Esophagus muscularis mucosa (tissue), 3 donors: ENCODE results near the gene SORCS2.

Experiments
- CTCF ChIP-seq, 3 experiments: fragments of 200-600 bp in 2 of 3; fragments of 450-650 bp in 1 of 3; sonication (generic) in 2 of 3; IDR thresholded peaks; one replicate each; pipeline ENCODE4 v1.5.1; 2017 to 2019; ENCODE audit warnings: antibody characterized with exemption in 3 of 3, mild to moderate bottlenecking in 2 of 3, moderate library complexity in 1 of 3
- POLR2A ChIP-seq: fragments of 450-650 bp; IDR thresholded peaks from one replicate; pipeline ENCODE4 v1.6.1; 2017; ENCODE audit warnings: antibody characterized with exemption, moderate library complexity, mild to moderate bottlenecking, low read depth
- POLR2AphosphoS5 ChIP-seq, 2 donors: sonication (generic); formaldehyde crosslinking; IDR thresholded peaks; one replicate each; pipeline ENCODE4 v1.6.1; 2017; ENCODE audit warnings: antibody characterized with exemption in 2 of 2

- TF ChIP-seq CTCF (IDR thresholded peaks at IDR 0.05) (no peak), POLR2AphosphoS5 (IDR thresholded peaks at IDR 0.05) (no peak), POLR2A (no peak)
These were observed 126.7 kb downstream of the SORCS2 start for GRCh38 chr4:7319024-7319423.
